Superior temporal gyrus (tissue), 1 donor: ENCODE results near the gene NEK8.
"Not testable (repeated sequence)": the region's sequence is repeated elsewhere in the genome, so short reads cannot be mapped to it uniquely, and the experiment has no call there.

Source experiments
- DNase-seq: peaks from one replicate; pipeline ENCODE4 v3.0.0-alpha.2; 2016; ENCODE audit errors: extremely low spot score

Gene NEK8

DNA sequence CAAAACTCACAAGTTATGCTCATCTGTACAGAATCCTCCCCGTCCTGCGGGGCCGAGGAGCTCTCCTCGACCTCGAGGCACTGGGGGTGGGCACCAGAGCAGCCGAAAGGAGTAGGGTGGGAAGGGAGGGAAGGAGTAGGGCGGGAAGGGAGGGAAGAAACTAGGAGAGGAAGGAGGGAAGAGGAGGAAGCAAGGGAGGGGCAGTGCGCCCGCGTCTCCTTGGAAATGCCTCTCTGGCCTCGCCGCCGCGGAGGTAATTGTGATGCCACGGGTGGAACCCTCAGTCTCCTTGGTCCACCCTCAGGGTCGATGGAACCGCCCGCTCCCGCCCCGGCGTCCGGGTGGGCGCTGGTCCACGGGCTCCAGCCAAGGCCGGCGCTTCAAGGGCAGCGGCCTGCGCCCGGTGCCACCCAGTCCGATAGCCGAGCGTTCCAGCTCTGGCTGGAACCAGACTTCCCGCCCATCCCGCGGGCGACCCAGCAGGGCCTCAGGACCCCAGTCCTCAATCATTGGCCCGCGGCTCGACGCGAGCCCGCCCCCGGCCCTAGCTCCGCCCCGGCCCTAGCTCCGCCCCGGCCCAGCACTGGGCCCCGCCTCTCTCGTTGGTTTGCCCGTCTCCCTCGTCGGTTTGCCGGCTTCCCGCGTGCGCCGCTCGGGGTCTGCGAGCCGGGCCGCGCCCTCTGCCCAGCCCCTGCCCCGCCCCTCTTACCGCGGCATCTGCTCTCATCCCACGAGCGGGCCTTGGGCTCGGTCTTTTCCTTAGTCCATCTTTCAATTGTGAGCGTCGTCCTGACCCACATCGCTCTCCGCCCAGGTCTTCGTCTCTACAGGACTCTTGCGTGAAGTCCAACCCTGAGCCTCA is 17.5 kb upstream of the NEK8 start:
- peak; percentile 65 for DNase-seq

DNA sequence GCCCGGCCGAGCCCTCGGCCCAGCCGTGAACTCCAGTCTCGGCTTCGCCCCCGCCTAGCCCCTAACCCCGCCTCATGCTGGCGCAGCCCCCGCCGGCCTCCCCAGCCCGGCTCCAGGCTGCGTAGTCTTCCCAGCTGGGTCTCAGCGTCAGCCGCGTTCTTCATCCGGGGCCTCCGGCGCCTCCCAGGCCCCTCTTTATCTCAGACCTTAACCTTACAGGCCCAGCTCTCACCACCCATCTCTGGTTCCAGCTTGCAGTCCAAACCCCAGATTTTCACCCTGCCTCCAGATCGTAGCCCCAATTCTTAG is 16.9 kb upstream of the NEK8 start, which contains the start of gene PROCA1:
TSS of gene PROCA1 (minus strand) at position 166 of the 309 bp plus-strand sequence. CDS start 228 bp downstream, outside the sequence.
- no peak for DNase-seq

DNA sequence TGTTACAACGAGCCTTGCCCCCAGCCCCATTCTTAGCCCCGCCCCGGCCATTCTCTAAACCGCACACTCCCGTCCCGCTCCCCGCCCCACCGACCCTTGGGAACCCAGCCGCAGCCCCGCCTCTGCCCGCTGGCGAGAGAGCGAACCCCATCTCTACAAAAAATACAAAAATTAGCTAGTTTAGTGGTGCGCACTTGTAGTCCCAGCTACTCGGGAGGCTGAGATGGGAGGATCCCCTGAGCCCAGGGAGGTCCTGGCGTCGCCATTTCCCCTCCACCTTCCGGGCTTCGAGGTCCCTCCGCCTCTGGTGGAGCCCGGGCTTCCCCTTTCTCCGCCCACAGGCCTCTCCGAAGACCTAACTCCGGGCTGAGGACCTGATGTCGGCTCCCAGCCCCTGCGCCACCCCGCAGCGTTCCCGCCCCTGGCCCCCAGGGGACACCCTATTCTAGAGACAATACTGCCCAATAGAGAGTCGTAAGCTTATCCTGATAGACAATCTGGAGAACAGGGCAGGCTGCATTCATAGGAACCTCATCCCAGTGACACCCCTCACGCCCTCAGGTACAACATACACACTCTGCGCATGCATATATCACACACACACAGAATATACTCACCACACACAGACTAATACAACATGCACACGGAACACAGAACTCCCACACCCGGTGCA is 16.4 kb upstream of the NEK8 start:
- no peak for DNase-seq

DNA sequence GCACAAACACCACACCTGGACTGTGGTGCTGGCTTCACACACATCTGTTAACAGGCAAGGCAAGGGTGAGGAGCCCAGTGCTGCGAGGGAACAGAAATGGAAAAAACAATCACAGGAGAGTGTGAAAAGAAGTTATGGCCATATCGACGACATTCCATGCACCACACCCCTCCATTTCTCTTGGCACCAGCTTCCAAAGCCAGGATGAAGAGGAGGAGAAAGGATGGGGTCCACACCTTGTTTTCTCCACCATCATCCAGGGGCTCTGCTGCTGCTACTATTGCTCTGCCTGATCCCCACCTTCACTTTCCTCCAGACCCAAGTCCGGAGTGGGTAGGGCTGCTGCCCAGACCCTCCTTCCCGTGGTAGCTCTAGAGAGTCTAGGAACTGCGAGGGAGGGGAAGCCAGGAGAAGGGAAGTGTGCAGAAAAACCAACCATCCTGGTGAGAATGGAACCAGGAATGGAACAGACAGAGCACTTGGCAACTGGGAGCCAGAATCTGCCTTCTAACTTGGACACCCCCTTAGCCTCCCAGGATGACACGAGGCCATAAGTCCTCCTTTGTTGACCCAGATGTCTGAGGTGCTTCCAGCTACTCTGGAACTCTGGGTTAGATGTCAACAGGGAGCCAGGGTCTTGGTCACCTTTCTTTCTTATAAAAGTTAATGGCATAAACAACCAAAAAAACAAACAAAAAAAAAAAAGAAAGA is 15.7 kb upstream of the NEK8 start:
- DNase-seq = no peak

DNA sequence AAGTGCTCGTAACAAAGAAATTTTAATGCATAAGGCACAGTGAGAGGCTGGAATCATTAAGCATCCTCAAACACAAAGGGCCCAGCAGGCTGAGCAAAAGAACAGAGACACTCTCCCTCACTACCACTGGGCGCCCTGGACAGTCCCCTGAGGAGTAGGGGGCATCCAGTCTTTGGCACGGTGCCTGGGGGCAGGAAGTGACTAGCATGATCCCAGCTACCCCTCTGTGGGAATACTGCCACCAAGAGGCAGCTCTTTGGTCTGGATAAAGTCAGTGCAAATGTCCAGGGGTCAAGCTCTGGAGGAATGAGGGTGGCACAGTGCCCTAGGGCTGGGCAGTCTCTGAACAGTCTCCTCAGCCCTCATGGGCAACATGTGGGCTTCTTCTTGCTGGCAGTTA is 14.3 kb upstream of the NEK8 start:
- DNase-seq = no peak

DNA sequence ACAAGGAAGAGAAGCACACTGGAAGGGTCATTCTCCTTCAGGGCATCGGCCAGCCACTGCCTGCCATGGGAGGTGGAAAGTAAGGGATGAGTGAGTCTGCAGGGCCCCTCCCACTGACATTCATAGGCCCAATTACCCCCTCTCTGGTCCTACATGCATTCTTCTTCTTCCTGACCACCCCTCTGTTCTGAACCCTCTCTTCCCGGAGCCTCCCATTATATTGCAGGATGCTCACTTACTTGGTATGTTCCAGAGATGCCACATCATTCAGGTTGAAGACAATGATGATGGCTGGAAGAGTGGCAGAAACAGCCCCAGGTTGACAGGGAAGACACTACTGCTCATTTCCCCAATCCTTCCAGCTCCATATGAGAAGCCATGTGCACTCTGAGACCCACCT is 13.4 kb upstream of the NEK8 start:
- no peak for DNase-seq

DNA sequence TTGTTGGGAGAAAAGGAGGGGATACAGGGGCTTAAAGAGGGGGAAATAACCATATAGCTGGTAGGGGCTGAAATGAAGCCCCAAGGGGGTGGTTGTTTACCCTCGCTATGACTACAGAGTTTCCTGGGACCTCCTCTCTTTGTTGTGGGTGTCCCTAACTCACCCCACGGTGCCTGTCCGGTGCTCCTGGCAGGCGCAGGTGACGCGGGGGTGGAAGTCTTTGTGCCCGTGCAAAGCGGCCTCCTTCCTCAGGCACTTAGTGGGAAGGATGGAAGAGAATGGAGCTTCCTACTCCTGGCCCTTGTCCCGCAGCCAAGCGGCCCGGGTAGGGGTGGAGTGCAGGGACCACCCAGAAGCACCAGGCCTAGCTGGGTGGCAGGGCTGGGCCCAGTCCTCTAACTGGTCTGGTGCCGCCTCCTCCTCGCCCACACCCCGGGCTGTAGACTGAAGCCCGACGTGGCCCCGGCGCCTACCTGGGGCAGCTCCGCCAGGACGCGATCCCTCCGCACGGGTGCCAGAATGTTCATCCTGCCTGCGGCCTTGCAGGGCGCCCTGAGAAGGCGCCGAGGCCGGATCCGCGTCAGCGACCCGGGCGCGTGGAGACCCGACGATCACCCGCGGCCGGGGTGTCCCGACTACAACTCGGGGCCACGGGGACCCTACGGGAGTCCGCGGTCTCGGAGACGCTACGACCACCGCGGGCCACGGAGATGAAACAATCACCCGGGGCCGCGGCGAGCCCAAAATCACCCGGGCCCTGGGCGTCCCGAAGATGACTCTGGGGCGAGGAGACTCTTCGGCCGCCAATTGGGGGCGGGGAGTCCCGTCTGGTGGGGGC is 11.6 kb upstream of the NEK8 start:
- DNase-seq = no peak

DNA sequence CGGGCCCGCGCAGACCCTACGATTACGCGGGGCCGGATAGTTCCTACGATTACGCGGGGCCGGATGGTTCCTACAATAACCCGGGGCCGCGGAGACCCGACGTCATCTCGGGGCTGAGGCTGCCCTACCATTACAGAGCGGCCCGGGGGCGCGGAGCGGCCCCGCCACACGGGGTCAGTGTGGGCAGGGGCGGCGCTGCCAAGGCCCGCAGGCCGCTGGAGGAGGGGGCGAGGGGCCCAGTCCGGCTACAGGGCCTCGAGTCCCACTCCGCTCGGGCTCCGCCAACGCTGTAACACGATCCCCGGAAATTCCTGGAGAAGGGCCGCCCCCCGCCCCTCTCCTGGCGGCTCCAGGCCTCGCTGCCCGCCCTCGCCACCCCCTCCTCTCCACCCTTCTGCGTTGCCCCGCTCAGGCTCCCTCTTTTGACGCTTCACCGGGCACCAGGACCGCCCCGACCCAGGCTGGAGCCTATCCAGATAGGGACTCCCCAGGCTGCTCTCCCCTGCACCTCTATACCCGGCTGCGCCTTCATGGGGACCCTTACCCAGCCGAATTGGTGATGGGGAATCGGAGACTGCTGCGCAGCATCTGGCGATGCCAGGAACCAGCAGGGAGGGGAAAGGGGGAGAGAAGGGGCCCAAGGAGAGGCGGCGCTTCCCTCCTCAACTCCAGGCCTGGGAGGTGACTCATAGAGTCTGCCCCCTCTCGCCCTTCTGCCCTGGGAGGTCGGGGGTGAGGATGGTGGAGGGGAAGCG is 10.8 kb upstream of the NEK8 start, which contains the start of gene RAB34:
TSS of gene RAB34 (minus strand) at position 291 of the 755 bp plus-strand sequence. CDS start 602 bp downstream, outside the sequence.
- no peak for DNase-seq

DNA sequence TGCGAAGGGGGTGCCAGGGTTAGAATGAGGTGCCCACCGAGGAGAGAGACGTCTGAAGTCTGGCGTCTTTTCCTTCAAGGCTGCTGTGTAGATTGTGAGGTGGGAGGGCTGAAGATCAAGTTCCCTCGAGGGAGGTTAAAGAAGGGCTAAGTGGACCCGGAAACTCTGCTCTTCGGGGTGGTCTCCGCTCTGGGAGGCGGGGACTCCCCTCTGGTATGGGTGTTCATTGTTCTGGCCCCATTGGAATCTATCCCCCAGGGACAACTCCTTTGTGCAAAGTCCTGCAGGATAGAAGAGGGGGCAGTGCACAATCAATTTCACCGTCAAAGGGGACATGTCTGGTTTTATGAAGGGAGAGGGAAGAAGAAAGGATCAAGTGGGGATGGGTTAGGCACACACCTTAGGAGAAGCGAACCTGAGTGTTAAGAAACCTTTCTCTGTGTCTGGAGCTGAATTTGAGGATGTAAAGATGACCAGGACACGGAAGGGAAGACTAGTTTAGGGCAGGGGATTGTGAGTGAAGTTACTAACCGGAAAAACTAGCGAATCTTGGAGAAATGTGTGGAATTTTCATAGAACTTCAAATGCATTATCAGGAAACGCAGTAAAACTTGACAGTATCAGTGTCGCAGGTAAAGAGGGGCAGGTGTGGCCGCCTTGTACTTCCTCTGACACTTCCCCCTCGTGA is 10.1 kb upstream of the NEK8 start:
- no peak for DNase-seq

DNA sequence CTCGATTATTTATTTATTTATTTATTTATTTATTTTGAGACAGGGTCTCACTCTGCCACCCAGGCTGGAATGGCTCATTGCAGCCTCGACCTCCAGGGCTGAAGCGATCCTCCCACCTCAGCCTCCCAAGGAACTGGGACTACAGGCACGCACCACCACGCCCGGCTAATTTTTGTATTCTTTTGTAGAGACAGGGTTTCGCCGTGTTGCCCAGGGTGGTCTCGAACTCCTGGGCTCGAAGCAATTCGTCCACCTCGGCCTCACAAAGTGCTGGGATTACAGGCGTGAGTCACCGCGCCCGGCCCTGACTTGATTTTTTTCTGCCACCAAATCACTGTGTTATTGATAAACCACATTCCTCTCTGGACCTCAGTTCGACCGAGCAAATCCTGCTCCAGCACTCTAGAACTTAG is 9.6 kb upstream of the NEK8 start:
- DNase-seq = no peak

DNA sequence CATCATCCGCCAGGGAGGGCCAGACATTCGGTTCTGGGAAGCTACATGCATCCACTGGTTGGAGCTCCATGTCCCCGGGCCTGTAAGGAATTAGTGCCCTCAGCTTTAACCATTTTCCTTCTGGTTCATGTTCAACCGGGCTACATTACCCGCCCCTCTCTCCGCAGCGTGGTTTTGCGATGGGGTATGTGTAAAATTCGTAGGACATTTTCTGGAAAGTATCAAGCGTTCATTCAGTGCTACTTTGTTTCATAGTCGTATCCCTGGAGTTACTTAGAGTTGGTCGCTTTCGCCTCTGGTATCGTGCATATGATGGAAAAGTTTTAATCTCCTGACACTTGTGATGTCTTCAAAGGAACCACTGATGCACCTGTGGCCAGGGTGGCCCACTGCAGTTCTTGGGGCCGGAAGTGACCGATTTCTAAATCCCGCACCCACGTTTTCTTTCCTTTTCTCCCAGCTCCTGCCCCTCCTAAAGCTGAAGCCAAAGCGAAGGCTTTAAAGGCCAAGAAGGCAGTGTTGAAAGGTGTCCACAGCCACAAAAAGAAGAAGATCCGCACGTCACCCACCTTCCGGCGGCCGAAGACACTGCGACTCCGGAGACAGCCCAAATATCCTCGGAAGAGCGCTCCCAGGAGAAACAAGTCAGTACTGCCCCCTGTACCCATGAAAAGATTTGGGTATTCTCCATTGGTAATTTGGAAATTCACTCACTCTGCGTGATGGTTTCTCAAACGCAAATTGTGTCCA is 8.2 kb upstream of the NEK8 start:
- DNase-seq = no peak

DNA sequence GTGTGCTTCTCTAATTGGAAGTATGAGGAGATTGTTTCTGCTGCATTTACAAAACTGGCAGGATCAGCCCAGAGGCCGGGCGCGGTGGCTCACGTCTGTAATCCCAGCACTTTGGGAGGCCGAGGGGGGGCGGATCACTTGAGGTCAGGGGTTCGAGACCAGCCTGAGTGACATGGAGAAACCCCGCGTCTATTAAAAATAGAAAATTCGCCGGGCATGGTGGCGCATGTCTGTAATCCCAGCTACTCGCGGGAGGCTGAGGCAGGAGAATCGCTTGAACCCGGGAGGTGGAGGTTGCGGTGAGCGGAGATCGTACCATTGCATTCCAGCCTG is 7.6 kb upstream of the NEK8 start:
- not testable (repeated sequence) for DNase-seq

DNA sequence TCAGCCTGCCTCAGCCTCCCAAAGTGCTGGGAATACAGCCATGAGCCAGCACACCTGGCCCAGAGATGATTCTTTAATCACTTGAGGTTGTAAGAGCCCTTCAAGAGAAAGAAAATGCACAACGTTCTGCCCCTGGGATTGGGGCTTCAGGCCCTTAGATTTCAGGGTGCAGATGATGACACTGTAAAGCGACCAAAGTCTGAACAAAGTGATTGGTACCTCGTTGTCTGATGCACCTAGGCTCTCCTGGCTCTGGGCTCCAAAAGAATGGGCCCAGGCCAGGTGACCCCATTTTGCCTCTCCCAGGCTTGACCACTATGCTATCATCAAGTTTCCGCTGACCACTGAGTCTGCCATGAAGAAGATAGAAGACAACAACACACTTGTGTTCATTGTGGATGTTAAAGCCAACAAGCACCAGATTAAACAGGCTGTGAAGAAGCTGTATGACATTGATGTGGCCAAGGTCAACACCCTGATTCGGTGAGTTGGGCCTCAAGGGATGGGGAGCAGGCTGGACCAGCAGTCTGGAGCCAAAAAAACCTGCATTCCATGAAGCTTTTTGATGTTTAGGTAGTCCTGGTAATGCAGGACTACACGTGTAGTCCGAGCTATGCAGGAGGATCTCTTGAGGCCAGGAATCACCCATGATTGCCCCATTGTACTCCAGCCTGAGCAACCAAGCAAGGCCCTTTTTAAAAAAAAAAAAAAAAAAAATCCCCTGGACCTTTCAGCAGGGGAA is 6.0 kb upstream of the NEK8 start:
- DNase-seq = no peak

DNA sequence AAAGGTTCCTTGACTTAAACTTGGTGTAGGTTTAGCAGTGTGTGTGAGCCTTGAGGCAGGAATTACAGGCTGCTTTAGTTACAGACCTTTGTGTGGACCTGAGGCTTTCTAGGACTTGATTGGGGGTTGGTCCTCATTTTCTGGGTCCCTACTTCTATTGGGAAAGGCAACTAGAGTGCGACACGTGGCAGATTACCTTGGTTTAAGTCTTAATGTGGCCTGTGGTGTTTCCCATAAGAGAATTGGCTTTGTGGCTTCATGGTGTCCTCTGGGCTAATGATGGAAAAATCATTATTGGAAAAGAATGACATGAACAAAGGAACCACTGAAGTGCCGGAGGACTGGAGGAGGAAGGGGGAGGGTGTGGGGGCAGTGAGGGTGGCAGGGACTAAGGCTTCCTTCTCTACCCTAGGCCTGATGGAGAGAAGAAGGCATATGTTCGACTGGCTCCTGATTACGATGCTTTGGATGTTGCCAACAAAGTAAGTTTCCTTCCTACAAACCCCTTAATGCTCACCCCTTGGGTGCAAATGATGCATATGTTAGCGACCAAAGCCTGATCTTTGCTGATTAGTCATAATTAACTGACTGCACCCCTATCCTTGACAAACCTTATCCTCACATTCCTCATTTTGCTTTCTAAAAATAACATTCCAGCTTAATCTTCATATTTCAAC is 5.3 kb upstream of the NEK8 start:
- no peak for DNase-seq

DNA sequence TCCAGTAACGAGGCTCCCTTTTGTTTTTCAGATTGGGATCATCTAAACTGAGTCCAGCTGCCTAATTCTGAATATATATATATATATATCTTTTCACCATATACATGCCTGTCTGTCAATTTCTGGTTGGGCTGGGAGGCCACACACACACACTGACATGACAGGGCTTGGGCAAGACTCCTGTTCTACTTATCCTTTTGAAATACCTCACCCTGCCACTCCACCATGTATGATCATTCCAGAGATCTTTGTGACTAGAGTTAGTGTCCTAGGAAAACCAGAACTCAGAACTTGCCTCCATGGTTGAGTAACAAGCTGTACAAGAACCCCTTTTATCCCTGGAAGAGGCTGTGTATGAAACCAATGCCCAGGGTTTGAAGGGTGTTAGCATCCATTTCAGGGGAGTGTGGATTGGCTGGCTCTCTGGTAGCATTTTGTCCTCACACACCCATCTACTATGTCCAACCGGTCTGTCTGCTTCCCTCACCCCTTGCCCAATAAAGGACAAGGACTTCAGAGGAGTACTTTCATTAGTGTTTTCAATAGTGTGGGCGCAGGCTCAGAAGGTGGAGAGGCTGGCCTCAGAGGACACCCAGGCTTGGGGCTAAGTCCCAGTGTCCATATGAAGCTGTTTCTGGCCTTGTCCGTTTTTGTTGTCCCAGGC is 4.6 kb upstream of the NEK8 start:
- DNase-seq = not testable (repeated sequence)

DNA sequence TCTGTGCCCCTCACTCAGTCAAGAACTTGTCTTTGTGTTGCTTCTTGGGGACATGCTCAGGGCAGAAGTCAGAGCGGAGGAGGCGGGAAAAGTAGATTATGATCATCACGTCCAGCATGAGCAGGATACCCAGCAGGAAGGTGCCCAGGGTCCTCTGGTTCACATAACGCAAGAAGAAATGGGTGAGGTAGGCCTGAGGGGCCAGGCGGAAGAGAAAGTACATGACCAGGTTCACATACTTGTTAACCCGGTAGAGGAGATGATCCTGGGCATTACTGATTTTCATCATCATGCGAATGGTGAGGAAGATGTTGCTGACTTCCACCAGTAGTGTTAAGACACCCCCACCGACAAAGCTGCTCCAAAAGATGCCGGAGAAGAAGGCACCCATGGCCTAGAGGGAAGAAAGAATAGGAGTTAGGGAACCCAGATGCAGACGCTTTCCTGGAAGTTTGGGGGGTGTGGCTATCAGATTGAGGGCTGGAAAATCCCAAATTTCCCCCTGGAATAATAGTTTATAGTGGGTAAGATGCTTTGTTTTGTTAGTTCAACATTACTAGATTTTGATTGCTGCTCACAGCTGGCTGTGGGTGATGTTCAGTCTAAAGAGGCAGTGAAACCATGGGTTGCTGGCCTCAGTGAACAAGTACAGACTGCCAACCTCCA is 4.0 kb upstream of the NEK8 start:
- DNase-seq = no peak

DNA sequence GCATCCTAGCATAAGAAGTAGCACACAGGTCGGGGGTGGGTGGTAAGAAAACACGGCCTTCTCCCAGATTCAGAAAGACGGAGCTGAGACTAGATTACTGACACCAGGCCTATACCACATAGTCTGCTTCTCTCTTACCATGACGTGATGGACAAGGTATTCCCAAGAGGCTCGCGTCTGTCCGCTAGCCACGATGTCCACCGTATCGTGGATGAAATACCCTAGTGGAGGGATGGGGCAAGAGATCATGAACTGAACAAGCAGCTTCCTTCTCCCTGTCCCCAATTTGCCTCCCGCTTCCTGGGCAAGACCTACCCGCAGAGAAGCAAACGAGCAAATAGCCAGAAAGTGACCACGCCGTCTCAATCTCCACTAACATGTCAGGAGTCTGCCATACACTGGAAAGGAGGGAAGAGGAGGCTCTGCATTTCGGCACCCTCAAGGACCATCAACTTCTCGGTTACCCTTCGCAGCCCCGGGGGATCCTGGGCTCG is 3.4 kb upstream of the NEK8 start:
- DNase-seq = no peak
